Activated CD8-positive, alpha-beta memory T cell treated with anti-CD3 and anti-CD28 coated beads for 1 hour (primary cell): Measurements from ENCODE around the gene ARID4B.
"Not testable (repeated sequence)": the region's sequence is repeated elsewhere in the genome, so short reads cannot be mapped to it uniquely, and the experiment has no call there.

Experiments used
- DNase-seq, 2 donors: peaks; one replicate each; pipeline ENCODE4 v3.0.0-alpha.2; 2020; ENCODE audit warnings: low read depth in 1 of 2; ENCODE audit errors: extremely low read depth in 1 of 2

ARID4B gene

DNA sequence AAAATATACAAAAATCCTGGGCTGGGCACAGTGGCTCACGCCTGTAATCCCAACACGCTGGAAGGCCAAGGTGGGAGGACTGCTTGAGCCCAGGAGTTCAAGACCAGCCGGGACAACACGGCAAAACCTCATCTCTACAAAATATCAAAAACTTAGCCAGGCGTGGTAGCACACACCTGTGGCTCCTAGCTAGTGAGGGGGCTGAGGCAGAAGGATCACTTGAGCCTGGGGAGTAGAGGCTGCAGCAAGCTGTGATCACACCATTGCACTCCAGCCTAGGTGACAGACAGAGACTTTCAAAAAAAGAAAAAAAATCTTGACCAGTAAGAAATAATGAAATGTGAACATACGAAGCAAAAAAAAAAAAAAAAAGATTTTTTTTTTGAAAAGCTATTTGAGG, 52.1 kb downstream of the ARID4B start:
- no peak for DNase-seq

DNA sequence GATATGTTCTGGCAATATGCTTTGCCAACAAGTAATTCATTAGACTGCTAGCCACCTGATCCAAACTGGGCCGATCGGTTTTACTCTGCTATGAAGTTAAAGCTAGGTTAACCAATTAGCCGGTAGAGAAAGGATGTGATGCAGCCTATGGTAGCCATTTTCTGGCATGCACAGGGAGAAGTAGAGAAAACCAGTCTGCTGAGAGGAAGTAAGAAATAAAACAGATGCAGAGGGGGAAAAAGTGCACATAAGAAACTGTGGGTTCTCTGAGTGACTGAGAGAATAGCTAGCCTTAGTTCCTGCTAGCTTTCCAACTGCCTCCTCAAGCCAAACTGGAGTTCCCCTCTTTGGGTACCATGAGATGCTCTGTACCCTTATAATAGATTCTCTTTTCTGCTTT, 52.8 kb downstream of the ARID4B start:
- no peak for DNase-seq

DNA sequence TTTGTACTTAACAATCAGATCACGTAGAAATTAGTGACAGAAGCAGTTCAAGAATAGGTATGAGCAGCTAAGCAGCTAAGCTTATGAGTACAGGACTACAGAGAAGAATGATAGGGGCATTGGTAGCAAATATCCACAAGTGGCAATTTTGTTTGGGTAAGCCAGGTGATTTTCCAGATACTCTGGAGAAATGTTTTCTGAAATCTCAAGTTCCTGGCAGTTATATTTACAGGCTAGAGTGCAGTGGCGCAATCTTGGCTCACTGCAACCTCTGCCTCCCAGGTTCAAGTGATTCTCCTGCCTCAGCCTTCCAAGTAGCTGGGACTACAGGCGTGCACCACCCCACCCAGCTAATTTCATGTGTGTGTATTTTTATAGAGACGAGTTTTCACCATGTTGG, 55.1 kb downstream of the ARID4B start:
- DNase-seq, result no peak

DNA sequence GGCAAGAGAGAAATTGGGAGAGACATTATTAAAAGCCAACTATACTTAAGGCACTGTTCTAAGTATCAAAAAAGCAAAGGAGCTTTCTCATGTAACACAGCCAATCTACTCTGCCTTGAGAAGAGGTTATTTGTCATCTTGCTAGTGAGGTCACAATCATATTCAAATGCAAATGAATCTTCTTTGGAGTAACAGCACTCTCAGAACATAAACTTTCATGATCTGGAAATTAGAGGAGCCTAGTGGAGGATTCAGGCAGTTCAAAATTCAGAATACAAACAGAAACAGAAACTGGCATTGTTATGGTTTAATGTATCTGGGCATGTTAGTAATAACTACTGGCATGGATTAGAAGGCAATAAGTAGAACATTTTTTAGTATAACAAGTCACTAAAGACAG, 57.4 kb downstream of the ARID4B start:
- no peak for DNase-seq

DNA sequence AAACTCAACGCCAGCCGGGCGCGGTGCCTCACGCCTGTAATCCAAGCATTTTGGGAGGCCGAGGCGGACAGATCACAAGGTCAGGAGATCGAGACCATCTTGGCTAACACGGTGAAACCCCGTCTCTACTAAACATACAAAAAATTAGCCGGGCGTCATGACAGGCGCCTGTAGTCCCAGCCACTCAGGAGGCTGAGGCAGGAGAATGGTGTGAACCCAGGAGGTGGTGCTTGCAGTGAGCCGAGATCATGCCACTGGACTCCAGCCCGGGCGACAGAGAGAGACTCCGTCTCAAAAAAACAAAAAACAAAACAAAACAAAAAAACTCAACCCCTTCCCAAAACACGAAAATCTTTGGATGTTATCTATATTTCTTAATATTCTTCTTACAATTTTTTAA, 58.0 kb downstream of the ARID4B start:
- DNase-seq, result not testable (repeated sequence)

DNA sequence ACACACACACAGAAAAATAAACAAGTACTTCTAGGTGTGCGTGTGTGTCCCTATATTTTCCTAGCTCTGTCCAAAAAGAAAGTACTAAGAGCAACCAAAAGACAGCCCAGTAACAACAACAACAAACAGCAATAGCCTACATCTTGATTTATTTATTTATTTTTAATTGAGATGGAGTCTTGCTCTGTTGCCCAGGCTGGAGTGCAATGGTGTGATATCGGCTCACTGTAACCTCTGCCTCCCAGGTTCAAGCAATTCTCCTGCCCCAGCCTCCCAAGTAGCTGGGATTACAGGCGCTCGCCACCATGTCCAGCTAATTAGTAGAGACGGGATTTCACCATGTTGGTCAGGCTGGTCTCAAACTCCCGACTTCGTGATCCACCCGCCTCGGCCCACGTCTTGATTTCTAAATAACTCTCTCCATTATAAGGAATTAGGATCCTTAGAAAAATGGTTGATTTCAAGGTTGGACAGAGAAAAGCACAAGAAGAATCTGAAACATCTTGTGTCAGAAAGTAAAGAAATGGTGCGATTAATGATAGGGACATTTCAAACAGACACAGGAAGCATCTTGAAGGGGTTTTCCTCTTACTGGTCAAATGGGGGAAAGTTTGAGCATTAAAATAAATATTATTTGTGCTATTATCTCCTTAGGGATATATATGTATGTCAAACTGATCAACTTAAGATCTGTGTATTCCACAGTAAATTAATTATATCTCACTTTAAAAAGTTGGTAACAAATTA, 59.4 kb downstream of the ARID4B start:
- no peak for DNase-seq

DNA sequence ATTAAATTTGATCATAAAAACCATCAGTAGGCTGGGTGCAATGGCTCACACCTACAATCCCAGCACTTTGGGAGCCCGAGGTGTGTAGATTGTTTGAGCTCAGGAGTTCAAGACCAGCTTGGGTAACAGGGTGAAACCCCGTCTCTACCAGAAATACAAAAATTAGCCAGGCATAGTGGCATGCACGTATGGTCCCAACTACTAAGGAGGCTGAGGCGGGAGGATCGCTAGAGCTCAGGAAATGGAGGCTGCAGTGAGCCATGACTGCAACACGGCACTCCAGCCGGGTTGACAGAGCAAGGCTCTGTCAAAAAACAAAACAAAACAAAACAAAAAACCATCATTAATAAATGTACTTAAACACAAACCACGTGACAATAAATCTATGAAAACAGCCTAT, 61.0 kb downstream of the ARID4B start:
- no peak for DNase-seq

DNA sequence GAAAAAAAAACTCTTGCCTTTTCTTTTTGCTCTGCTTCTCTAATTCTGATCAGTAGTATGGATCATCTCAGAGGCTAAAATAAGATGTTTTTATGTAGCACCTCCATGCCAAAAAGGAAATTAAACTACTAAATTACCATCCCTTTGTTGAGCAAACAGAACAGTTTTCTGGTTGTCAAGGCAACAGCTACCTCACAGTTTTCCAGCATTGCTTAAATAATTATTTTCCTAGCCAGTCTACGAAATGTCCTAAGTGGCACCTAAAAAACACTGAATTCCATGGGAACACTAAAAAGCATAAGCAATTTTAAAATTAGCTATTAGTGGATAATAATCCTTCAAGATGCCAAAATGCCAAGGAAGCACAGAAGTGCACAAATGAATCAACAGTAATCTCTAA, 61.7 kb downstream of the ARID4B start:
- DNase-seq, result no peak

DNA sequence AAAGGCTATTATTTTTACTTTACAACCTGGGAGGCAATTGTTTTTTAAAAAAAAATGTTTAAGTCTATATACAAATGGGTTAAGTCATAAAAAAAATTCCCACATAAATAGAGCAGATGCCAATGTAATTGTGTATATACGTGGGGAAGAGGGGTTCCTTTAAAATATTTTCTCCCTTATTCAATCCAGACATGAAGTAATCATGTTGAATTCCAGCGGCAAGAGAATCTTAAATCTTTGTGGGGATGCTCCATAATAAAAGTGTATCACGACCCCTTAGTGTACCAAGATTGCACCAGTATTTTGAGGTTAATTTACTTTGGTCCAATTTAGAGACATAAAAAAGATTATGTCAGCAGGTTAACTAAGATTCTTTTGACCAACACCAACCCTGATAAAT, 62.1 kb downstream of the ARID4B start:
- no peak for DNase-seq

DNA sequence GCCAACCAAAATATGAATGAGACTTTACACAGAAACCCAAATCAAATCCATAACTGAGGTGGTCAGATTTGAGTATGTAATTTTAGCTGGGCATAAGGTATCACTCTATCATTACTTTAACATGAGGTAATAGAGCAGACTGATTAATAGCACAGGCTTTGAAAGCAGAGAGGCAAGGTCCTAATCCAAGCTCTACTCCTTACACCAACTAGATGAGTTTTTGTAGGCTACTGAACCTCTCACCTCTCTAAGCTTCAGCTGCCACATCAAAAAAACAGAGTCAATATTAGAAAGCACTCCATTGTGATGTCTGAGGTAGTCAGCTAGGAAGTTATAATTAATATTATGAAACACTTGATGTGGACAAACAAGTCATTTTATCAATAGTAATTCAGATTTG, 63.7 kb downstream of the ARID4B start:
- DNase-seq, result no peak

DNA sequence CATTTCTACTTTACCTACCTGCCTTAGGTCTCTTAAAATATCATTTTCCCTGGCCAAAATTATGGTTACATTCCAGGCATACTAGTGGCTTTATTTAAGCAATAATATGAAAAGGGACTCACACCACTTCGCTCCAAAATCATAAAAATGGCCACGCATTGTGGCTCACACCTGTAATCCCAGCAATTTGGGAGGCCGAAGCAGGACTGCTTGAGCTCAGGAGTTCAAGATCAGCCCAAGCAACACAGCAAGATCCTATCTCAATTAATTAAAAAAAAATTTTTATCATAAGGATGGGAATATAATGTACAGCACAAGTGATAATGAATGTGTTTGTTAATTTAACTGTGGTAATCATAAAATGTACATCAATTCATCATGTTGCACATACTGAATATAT, 65.4 kb downstream of the ARID4B start:
- DNase-seq, result no peak

DNA sequence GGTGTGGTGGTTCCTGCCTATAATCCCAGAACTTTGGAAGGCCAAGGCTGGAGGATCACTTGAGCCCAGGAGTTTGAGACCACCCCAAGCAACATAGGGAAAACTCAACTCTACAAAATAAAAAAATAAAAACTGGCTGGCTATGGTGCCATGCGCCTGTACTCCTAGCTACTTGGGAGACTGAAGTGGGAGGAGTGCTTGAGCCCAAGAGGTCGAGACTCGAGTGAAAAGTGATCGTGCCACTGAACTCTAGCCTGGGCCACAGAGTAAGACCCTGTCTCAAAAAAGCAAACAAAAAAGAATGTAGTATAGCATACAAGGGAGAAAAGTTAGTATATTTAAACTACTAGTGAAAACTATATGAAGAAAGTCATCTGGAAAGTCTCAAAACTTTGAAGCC, 66.7 kb downstream of the ARID4B start:
- DNase-seq, result no peak

DNA sequence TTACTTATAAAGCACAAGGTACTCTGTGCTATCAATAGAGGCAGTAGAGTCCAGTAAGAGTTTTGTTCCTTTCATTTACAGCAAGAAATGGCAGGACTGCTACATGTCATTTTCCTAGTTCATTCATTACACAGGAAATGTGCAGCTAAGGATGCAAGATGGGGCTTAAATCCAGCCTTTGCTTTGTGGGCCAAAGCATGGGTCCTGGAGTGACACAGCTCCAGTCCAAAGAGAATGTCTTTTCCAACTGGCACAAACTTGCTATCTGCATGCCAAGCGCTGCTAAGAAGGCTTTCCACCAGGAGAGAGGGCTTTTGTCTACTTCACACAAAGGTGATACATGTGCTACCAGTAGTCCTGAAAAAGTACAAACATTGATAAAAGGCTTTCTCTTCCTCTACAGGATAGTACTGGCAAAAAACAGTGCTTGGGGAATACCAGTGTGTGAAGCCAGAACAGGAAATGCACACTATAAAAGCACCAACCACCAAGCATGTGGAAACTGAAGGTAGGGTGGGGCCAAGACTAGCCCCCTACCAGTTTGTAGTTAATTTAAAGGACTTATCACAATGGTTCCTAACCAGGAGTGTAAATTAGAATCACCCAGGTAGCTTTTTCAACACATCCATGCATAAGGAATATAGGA, 68.7 kb downstream of the ARID4B start:
- DNase-seq, result no peak

DNA sequence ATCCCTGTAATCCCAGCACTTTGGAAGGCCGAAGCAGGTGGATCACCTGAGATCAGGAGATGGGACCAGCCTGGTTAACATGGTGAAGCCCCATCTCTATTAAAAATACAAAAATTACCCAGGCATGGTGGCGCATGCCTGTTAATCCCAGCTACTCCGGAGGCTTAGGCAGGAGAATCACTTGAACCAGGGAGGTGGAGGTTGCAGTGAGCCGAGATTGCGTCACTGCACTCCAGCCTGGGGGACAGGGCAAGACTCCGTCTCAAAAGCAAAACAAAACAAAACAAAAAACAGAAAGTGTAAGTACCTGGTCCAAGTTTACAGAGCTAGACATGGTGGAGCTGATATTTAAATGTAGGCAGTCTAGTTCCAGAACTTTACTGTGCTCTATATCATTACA, 69.9 kb downstream of the ARID4B start:
- DNase-seq, result not testable (repeated sequence)

DNA sequence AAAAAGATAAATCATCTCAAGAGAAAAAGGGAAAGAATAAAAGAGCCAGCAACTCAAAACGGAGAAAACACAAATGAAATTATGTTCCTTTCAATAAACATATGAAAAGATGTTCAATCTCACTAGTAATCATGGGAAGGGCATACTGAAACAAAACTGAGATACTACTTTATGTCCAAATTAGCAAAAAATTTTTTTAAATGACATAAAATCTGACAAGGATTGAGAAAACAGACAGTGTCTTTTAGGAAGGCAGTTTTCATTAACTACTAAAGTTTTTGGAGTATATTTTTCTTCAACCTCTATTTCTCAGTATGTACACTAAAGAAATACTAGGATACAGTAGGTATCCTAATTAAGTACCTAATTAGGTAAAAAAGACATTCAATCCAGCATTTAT, 73.3 kb downstream of the ARID4B start:
- DNase-seq, result no peak

DNA sequence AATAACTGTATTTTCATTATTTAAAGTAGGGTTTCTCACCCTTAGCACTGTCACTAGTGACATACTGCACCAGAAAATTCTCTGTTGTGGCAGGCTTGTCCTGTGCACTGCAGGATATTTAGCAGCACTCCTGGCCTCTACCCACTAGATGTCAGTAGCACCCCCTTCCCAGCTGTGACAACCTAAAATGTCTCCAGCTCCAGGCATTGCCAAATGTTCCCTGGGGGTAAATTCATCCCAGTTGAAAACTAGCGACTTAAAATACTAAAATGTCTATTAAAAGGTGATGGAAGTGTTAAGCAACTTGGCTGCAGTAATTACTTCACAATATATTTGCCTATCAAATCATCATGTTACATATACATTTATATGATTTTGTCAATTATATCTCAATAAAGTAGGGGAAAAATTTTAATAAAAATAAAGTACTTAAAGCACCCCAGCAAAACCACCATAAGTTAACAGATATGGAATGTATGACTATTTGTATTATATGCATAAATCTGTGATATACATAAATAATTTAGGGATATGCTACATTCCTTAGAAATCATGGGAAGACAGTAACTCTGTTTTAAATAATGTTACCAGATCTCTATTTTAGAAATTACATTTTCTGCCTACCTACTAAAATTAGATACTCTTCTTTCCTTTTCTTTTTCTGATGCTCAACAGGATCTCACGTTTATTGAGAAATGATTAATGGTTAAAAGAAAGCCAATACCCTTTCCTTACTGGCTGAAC, 74.6 kb downstream of the ARID4B start:
- peak; percentile 23 to 28 for DNase-seq

DNA sequence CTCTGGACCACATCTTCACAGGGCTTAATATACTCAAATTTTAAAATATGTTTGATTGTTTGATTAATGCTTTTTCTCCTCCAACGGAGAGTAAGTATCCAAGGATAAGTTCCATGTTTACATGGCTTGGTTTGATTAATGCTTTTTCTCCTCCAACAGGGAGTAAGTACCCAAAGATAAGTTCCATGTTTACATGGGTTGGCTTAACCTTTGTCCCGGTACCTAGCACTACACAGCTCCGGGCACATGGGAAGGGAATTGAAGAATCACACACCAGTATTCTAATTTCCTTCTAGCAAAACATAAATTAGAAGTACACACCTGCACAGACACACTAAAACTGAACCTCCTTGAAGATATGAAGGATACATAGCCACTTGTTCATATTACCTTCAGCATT, 77.5 kb downstream of the ARID4B start:
- DNase-seq, result no peak

DNA sequence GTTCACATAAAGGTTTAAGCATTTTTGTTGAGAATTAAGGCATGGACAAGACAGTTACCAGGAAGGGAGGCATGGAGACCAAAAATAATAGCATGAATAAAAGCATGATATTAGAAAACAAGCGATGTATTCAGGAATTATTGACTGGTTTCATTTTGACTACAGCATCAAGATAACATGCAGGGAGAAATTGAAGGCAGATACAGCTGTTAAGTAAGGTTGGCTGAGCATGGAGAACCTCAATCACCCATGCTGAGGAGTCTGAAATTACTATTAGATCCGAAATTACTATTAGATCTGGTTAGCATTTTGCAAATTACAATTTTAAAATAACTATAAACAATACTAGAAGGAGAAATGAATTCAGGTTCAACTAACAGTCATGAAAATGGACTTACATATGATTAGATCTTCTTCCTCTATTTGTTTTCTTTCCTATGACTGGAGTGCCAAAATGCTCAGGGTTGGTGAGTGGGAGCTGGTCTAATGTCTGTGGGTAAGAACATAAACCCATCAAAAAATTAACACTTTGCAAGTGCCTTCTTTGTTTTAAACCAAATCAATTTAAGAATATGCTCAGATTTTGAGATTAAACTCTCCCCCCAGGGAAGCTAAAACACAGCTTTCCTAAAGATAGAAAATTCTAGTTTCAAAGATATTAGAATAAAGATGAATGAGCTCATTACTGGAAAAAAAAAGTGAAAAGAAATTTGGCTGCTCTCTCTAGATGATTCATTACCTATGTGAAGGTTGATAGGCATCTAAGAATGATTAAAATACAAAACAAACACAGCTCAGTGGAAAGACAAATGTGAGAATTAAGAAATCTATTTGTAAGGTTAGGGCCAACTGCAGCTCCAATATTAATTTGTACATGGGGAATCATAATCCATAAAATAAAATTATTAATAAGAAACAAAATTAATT, 81.7 kb downstream of the ARID4B start:
- no peak for DNase-seq

DNA sequence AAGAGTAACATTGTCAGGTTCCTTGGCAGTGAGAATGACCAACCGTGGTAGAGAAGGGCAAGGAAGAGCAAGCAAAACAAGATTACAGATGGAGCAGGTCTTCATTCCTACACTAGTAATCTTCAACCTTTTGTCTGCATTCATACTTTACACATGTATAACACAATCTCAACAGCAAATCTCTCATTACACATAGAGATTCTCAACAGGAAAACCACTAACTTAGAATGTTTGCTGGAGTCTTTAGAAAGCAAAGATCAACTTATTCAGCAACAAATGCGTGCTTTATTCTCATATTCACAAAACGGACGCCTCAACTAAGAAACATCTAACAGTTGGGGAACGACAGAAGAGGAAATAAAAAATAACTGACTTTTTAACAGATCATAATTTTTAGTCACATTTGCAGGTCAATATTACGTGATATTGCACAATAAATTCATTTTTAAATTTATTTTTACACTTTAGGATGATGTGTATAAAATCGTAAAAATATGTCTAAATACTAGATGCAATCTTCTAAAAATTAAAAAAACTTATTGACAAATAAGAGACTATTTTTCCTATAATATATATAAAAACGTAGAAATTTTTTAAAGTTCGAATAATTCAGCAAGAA, 82.9 kb downstream of the ARID4B start:
- no peak for DNase-seq

DNA sequence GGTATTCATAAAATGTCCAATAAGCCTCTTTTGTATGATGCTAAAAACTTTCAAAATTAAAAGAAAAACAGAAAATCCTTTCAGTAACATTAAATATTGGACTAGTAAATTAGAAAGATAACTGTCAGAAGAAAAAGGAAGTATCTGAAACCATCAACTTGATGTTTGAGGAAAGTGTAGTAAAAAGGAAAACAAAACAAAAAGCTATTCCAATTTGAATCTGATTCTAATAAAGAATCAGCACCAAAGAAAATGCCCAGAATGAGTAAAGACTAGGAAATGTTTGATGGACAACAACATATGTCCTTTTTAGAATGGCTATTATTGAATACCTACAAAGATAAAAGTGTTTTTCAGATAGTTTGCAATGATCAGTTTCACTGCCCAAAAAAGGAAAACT, 87.0 kb downstream of the ARID4B start:
- DNase-seq, result no peak

DNA sequence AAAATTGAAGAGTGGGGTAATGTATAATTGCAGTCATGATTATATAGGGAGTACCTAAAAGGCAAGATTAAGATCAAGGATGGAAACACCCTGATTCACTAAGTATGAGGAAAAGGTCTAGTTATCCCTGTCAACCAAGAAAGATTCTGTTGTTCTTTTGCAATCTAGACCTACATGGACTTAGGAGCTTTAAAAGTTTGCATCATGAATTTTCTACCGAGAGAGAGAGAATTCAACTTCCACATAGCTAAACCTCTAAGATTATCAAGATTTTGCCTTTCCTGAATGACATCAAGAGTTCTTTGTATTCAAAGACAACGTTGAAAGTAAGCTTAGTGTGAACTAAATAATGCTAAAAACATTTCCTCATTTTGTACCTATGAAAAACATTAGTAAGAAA, 88.1 kb downstream of the ARID4B start:
- no peak for DNase-seq
